Measurements from ENCODE around the gene GKN1.
A peak's percentile ranks its signal among the peaks of the same experiment; 100 is the strongest.

Gene GKN1

GRCh38 chr2:69007603-69008002 is 33.2 kb downstream of the GKN1 start:
- no peak for DNase-seq (ENCODE audit: low read depth)

GRCh38 chr2:69010437-69011194 is 36.2 kb downstream of the GKN1 start:
- no peak for DNase-seq (ENCODE audit: low read depth)

GRCh38 chr2:69011611-69012157 is 37.2 kb downstream of the GKN1 start:
- DNase-seq (ENCODE audit: low read depth) = no peak

- peak; percentile 27 for DNase-seq (ENCODE audit: low read depth)
Observed at GRCh38 chr2:69012310-69013141, 38.1 kb downstream of the GKN1 start.

- no peak for DNase-seq (ENCODE audit: low read depth)
Observed at GRCh38 chr2:69013142-69013839, 38.9 kb downstream of the GKN1 start, which contains the start of gene ANTXR1. Gene ANTXR1 (plus strand): TSS chr2:69013179. CDS start chr2:69013500, 321 bp downstream.

GRCh38 chr2:69013840-69014821 is 39.7 kb downstream of the GKN1 start:
- no peak for DNase-seq (ENCODE audit: low read depth)

- no peak for DNase-seq (ENCODE audit: low read depth)
Observed at GRCh38 chr2:69017080-69017479, 42.6 kb downstream of the GKN1 start.

GRCh38 chr2:69017835-69018234 is 43.4 kb downstream of the GKN1 start:
- no peak for DNase-seq (ENCODE audit: low read depth)

GRCh38 chr2:69018678-69019095 is 44.3 kb downstream of the GKN1 start:
- DNase-seq (ENCODE audit: low read depth) = no peak

- no peak for DNase-seq (ENCODE audit: low read depth)
Observed at GRCh38 chr2:69020496-69021426, 46.3 kb downstream of the GKN1 start.

GRCh38 chr2:69021727-69022126 is 47.3 kb downstream of the GKN1 start:
- DNase-seq (ENCODE audit: low read depth) = no peak

GRCh38 chr2:69022548-69022947 is 48.1 kb downstream of the GKN1 start:
- DNase-seq (ENCODE audit: low read depth) = no peak

GRCh38 chr2:69023236-69023635 is 48.8 kb downstream of the GKN1 start:
- no peak for DNase-seq (ENCODE audit: low read depth)

GRCh38 chr2:69026026-69026425 is 51.6 kb downstream of the GKN1 start:
- DNase-seq (ENCODE audit: low read depth) = no peak

- no peak for DNase-seq (ENCODE audit: low read depth)
Observed at GRCh38 chr2:69026691-69027459, 52.4 kb downstream of the GKN1 start.
